Measurements from ENCODE around the gene TAF4.

DNA sequence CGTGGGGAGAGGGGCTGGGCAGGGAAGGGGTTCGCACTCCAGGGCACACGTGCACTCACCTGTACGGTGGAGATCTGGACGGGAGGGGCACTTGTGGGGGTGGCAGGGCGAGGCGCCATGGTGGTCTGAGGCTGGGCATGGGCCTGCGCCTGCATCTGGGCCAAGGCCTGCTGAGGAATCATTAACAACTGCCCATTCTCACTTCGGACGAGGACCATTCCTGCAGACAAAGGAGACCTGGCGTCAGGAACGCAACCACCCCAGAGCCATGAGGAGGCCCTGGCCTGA, 51.2 kb downstream of the TAF4 start:
- TF ChIP-seq POLR2AphosphoS5 (IDR thresholded peaks at IDR 0.05; ENCODE audit: low read depth, low read length) (no peak), CTCF (IDR thresholded peaks at IDR 0.05) (no peak), SIN3A (IDR thresholded peaks at IDR 0.05; ENCODE audit: borderline replicate concordance, insufficient read depth, low read depth, low read length) (no peak)
- TF ChIP-seq, protein P1, sequence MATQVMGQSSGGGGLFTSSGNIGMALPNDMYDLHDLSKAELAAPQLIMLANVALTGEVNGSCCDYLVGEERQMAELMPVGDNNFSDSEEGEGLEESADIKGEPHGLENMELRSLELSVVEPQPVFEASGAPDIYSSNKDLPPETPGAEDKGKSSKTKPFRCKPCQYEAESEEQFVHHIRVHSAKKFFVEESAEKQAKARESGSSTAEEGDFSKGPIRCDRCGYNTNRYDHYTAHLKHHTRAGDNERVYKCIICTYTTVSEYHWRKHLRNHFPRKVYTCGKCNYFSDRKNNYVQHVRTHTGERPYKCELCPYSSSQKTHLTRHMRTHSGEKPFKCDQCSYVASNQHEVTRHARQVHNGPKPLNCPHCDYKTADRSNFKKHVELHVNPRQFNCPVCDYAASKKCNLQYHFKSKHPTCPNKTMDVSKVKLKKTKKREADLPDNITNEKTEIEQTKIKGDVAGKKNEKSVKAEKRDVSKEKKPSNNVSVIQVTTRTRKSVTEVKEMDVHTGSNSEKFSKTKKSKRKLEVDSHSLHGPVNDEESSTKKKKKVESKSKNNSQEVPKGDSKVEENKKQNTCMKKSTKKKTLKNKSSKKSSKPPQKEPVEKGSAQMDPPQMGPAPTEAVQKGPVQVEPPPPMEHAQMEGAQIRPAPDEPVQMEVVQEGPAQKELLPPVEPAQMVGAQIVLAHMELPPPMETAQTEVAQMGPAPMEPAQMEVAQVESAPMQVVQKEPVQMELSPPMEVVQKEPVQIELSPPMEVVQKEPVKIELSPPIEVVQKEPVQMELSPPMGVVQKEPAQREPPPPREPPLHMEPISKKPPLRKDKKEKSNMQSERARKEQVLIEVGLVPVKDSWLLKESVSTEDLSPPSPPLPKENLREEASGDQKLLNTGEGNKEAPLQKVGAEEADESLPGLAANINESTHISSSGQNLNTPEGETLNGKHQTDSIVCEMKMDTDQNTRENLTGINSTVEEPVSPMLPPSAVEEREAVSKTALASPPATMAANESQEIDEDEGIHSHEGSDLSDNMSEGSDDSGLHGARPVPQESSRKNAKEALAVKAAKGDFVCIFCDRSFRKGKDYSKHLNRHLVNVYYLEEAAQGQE (IDR thresholded peaks at IDR 0.05; ENCODE audit: insufficient read depth in 1 of 2, low read depth in 2 of 2, low read length in 1 of 2) = no peak

Data from Panc1 (cell line).